HepG2 (cell line): ENCODE data around the gene C5orf24. TPM values are rescaled to one million over a fixed set of nuclear protein-coding genes. Genes with fewer than 3 reads are reported as not detected.

Source experiments
- CTCF ChIP-seq: sonication (generic); formaldehyde crosslinking; IDR thresholded peaks from 2 replicates; pipeline ENCODE4 v1.5.0; 2020; ENCODE audit warnings: mild to moderate bottlenecking, missing genetic modification reagents, moderate library complexity
- FOXJ3 ChIP-seq: sonication (generic); formaldehyde crosslinking; IDR thresholded peaks from 2 replicates; pipeline ENCODE4 v1.4.0; 2020; ENCODE audit warnings: missing genetic modification reagents, mild to moderate bottlenecking, borderline replicate concordance
- IKZF5 ChIP-seq: IDR thresholded peaks from 2 replicates; pipeline ENCODE4 v1.6.1; 2018; ENCODE audit warnings: missing genetic modification reagents, mild to moderate bottlenecking, missing compliant biosample characterization
- KDM3A ChIP-seq: IDR thresholded peaks from 2 replicates; pipeline ENCODE4 v1.6.1; 2018; ENCODE audit warnings: low read depth, missing compliant biosample characterization
- KLF6 ChIP-seq: IDR thresholded peaks from 2 replicates; pipeline ENCODE4 v1.8.0; 2016; ENCODE audit warnings: missing biosample characterization, missing genetic modification reagents
- ONECUT2 ChIP-seq: sonication (generic); formaldehyde crosslinking; IDR thresholded peaks from 2 replicates; pipeline ENCODE4 v1.4.0; 2020; ENCODE audit warnings: missing genetic modification reagents
- PRMT3 ChIP-seq: sonication (generic); formaldehyde crosslinking; IDR thresholded peaks from 2 replicates; pipeline ENCODE4 v1.8.1; 2022; ENCODE audit warnings: low read depth, mild to moderate bottlenecking, moderate library complexity, missing genetic modification reagents, borderline replicate concordance
- RBM22 ChIP-seq: fragments of 200-400 bp; formaldehyde crosslinking; optimal IDR thresholded peaks from 2 replicates; pipeline ENCODE3; 2017; ENCODE audit warnings: mild to moderate bottlenecking, low read length, moderate library complexity
- SP4 ChIP-seq: sonication (generic); formaldehyde crosslinking; IDR thresholded peaks from 2 replicates; pipeline ENCODE4 v1.8.1; 2023; ENCODE audit warnings: mild to moderate bottlenecking, missing genetic modification reagents
- TRIM22 ChIP-seq: fragments of 450-650 bp; IDR thresholded peaks from 2 replicates; pipeline ENCODE4 v1.6.1; 2017
- ZBTB44 ChIP-seq: sonication (generic); formaldehyde crosslinking; IDR thresholded peaks from 2 replicates; pipeline ENCODE4 v1.4.0; 2020; ENCODE audit warnings: missing genetic modification reagents
- ZBTB49 ChIP-seq: sonication (generic); formaldehyde crosslinking; IDR thresholded peaks from 2 replicates; pipeline ENCODE4 v1.4.0; 2020; ENCODE audit warnings: missing genetic modification reagents, borderline replicate concordance
- ZFY ChIP-seq: sonication (generic); formaldehyde crosslinking; IDR thresholded peaks from 2 replicates; pipeline ENCODE4 v1.4.0; 2020; ENCODE audit warnings: missing genetic modification reagents
- ZNF260 ChIP-seq: sonication (generic); formaldehyde crosslinking; IDR thresholded peaks from 2 replicates; pipeline ENCODE4 v1.4.0; 2020; ENCODE audit warnings: missing genetic modification reagents, low read depth, mild to moderate bottlenecking, borderline replicate concordance
- ZNF557 ChIP-seq: sonication (generic); formaldehyde crosslinking; IDR thresholded peaks from 2 replicates; pipeline ENCODE4 v1.4.0; 2020; ENCODE audit warnings: missing genetic modification reagents
- ZNF562 ChIP-seq: sonication (generic); formaldehyde crosslinking; IDR thresholded peaks from 2 replicates; pipeline ENCODE4 v1.8.0; 2022; ENCODE audit warnings: missing genetic modification reagents, borderline replicate concordance
- ZNF570 ChIP-seq: sonication (generic); formaldehyde crosslinking; IDR thresholded peaks from 2 replicates; pipeline ENCODE4 v1.4.0; 2020; ENCODE audit warnings: mild to moderate bottlenecking, missing genetic modification reagents, borderline replicate concordance
- ZNF713 ChIP-seq: sonication (generic); formaldehyde crosslinking; IDR thresholded peaks from 2 replicates; pipeline ENCODE4 v1.4.0; 2020; ENCODE audit warnings: mild to moderate bottlenecking, missing genetic modification reagents
- ZUFSP ChIP-seq: sonication (generic); formaldehyde crosslinking; IDR thresholded peaks from 2 replicates; pipeline ENCODE4 v1.9.0; 2021; ENCODE audit warnings: missing genetic modification reagents, mild to moderate bottlenecking, borderline replicate concordance
- polyA plus RNA-seq, 8 experiments: library from polyadenylated mRNA; depleted of rRNA in 3 of 8; stranded (reverse) in 7 of 8; unstranded in 1 of 8; fragments of >200 nt; fragmentation: Illumina TruSeq in 4 of 8; extraction: Trizol in 4 of 8; gene quantifications; 2 replicates each; pipeline versions ENCODE4 v1.2.1 to v1.2.3, GENCODE V29; 2011 to 2016; ENCODE audit warnings: low read depth in 4 of 8, missing spikeins in 1 of 8, mixed read lengths in 1 of 8; ENCODE audit not compliant: insufficient read depth in 1 of 8
- total RNA-seq, 5 experiments: library from RNA; depleted of rRNA; stranded (reverse); fragments of >200 nt; fragmentation: Illumina TruSeq; extraction: Trizol; gene quantifications; 2 replicates each; pipeline ENCODE4 v1.2.3, GENCODE V29; 2016; ENCODE audit warnings: low read depth in 1 of 5

The C5orf24 gene
- total and polyA plus RNA-seq, 2 of the 13 experiments (the other 11 are each of a cell fraction or from before 2014, with no cell fraction given), result 34.6 to 41.5 TPM

GRCh38 chr5:134905246-134905996 lies 59.7 kb downstream of the C5orf24 start (continued):
- TF ChIP-seq ZBTB49 (no peak), ZNF260 (no peak), ZUFSP (CRISPR knock-in tag) (no peak), SP4 (CRISPR knock-in tag) (no peak), CTCF (CRISPR knock-in tag) (peak; percentile 72), ZNF562 (no peak), ZNF713 (CRISPR knock-in tag) (no peak), ZBTB44 (no peak), ZNF557 (CRISPR knock-in tag) (no peak), TRIM22 (no peak), IKZF5 (CRISPR knock-in tag) (peak; percentile 15; the same call in 1 of the 2 replicates), FOXJ3 (CRISPR knock-in tag) (no peak), ZFY (CRISPR knock-in tag) (0 out of 2 replicates have a peak, but pooled peaks have one; percentile 7), KDM3A (no peak), ONECUT2 (CRISPR knock-in tag) (no peak), RBM22 (no peak), PRMT3 (CRISPR knock-in tag) (no peak), KLF6 (CRISPR knock-in tag) (0 out of 2 replicates have a peak, but pooled peaks have one; percentile 17), ZNF570 (CRISPR knock-in tag) (no peak)
